Mesothelial cell of epicardium (in vitro differentiated cells): ENCODE measurements around the gene TCEAL4. TPM values are rescaled to one million over a fixed set of nuclear protein-coding genes. Genes with fewer than 3 reads are reported as not detected.

Source experiments
- DNase-seq, 2 experiments: peaks; one replicate each; pipeline ENCODE4 v3.0.0; 2021; ENCODE audit warnings: low spot score in 2 of 2; ENCODE audit not compliant: unreplicated experiment in 2 of 2
- H3K27ac Mint-ChIP-seq: 2 replicates; pipeline ENCODE4 v1.8.0; 2021; ENCODE audit warnings: mixed read lengths
- H3K27me3 Mint-ChIP-seq: 2 replicates; pipeline ENCODE4 v1.8.0; 2021; ENCODE audit warnings: low read depth, mixed read lengths
- H3K36me3 Mint-ChIP-seq: 2 replicates; pipeline ENCODE4 v1.8.0; 2021; ENCODE audit warnings: mixed read lengths
- H3K4me1 Mint-ChIP-seq: 2 replicates; pipeline ENCODE4 v1.8.0; 2021; ENCODE audit warnings: mixed read lengths
- H3K4me3 Mint-ChIP-seq: 2 replicates; pipeline ENCODE4 v1.8.0; 2021; ENCODE audit warnings: mild to moderate bottlenecking, moderate library complexity, mixed read lengths
- H3K9me3 Mint-ChIP-seq: 2 replicates; pipeline ENCODE4 v1.8.0; 2021; ENCODE audit warnings: mixed read lengths
- total RNA-seq: library from RNA; stranded (reverse); gene quantifications from 3 replicates; pipeline ENCODE4 v1.2.1, GENCODE V29; 2021
- TF ChIP-seq, protein P1 (sequence below): fragments of 200-600 bp; sonication (generic); IDR thresholded peaks from one replicate; pipeline ENCODE4 v1.5.0; 2021; ENCODE audit warnings: antibody characterized with exemption; ENCODE audit not compliant: unreplicated experiment

The TCEAL4 gene
- total RNA-seq, 1 donor from 2014 or later: 59.8 TPM

- Mint-ChIP-seq H3K4me1 (peaks cover 10% of the 10 kb centered on the region), H3K4me3 (no peak overlapping the region), H3K36me3 (peaks cover 2% of the 10 kb centered on the region), H3K9me3 (peaks cover 10% of the 10 kb centered on the region), H3K27me3 (no peaks in the 10 kb centered on the region), H3K27ac (no peak overlapping the region)
- TF ChIP-seq, protein P1, sequence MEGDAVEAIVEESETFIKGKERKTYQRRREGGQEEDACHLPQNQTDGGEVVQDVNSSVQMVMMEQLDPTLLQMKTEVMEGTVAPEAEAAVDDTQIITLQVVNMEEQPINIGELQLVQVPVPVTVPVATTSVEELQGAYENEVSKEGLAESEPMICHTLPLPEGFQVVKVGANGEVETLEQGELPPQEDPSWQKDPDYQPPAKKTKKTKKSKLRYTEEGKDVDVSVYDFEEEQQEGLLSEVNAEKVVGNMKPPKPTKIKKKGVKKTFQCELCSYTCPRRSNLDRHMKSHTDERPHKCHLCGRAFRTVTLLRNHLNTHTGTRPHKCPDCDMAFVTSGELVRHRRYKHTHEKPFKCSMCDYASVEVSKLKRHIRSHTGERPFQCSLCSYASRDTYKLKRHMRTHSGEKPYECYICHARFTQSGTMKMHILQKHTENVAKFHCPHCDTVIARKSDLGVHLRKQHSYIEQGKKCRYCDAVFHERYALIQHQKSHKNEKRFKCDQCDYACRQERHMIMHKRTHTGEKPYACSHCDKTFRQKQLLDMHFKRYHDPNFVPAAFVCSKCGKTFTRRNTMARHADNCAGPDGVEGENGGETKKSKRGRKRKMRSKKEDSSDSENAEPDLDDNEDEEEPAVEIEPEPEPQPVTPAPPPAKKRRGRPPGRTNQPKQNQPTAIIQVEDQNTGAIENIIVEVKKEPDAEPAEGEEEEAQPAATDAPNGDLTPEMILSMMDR: no peak
- no peak for DNase-seq
These were observed 41.5 kb downstream of the TCEAL4 start for GRCh38 chrX:103626855-103627254.

DNA sequence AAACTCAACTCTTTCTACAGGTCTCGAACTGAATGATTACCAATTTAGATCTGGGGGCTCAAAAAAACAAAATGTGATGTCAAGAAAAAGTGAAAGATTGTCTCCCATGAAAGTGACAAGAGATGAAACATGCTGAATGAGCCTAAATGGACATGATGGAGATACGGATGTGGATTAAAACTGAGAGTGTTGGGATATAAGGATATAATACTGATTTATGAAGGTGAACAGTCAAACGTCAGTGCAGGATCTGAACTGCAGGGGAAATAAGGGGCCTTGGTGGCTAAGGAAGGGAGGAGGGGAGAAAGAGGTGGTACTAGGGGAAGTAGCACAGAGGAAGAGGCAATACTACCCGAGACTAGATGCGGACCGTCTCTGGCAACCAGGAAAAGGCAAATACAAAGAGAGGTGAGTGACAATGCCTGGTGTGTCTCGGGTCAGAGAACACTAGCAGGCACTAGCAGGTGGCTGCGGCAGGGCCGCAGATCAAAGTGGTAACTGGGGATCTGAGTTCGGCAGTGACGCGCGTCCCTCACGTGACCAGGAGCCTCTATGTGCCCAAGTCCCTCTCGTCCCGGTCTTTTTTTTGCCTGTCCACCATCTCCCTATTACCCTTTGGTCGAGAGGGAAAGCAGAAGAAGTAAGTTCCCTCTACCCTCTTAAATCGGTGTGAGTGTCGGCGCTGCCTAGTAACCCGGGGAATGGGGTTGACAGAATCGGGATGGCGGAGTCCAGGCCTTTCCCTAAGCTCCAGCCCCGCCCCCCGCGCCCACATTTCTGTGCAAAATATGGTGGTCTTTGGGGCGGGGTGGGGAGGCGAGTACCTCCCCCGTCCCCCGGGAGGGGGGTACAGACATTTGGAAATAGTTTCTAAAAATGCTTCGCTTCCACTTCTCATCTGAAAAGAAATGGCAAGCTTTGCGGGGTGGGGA, 43.3 kb downstream of the TCEAL4 start, which contains the start of gene TCEAL1:
TCEAL1 (plus strand) TSS at position 590 of the 932 bp plus-strand sequence. CDS start 942 bp downstream, outside the sequence.
- peak within 1 kb of the TSS; percentile 79 for H3K27ac Mint-ChIP-seq
- H3K9me3 Mint-ChIP-seq: peaks cover 12% of the 10 kb centered on the region
- peaks cover 10% of the 10 kb centered on the region for H3K4me1 Mint-ChIP-seq
- peak in 1 of 2 experiments; percentile 52 for DNase-seq
- TF ChIP-seq, protein P1: no peak
- no peaks in the 10 kb centered on the region for H3K27me3 Mint-ChIP-seq
- H3K36me3 Mint-ChIP-seq: peaks cover 3% of the 10 kb centered on the region
- H3K4me3 Mint-ChIP-seq: peak within 1 kb of the TSS; percentile 79

DNA sequence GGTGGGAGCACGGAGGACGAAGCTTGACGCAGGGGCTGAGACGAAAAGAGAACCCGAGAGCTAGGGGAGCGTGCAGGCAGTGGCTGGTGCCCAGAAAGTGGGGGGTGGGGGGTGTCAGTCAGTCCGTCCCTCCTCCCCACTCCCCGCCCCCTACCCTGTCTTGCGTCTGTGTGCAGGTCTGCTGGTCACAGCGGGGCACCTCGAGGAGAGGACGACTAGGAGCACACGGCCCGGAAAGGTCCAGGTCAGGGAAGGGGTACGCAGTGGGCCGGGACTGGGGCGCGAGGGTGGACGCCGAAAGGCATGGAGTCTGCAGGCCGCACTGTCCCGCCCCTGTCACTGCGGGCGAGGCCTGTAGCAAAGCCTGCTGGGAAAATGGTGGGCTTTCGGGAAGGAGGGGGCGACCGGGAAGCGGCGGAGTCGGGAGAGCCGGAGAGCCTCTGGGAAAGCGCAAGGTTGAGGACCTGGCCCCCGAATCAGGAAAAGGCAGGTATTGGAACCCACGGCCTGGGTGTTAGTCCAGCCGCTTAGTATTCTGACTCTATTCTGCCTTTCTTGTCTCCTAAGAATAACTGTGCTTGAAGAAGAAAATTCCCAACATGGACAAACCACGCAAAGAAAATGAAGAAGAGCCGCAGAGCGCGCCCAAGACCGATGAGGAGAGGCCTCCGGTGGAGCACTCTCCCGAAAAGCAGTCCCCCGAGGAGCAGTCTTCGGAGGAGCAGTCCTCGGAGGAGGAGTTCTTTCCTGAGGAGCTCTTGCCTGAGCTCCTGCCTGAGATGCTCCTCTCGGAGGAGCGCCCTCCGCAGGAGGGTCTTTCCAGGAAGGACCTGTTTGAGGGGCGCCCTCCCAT, 44.2 kb downstream of the TCEAL4 start:
- peak in 1 of 2 experiments; percentile 68 for DNase-seq
- Mint-ChIP-seq H3K27me3 (no peaks in the 10 kb centered on the region), H3K36me3 (peaks cover 3% of the 10 kb centered on the region), H3K4me1 (peaks cover 10% of the 10 kb centered on the region), H3K4me3 (peak overlapping the region; percentile 79), H3K27ac (peak overlapping the region; percentile 79), H3K9me3 (peaks cover 12% of the 10 kb centered on the region)
- TF ChIP-seq, protein P1: no peak

GRCh38 chrX:103630171-103630511, 44.8 kb downstream of the TCEAL4 start:
- Mint-ChIP-seq H3K36me3 (peaks cover 3% of the 10 kb centered on the region), H3K27me3 (no peaks in the 10 kb centered on the region), H3K4me3 (peak overlapping the region; percentile 79), H3K27ac (peak overlapping the region; percentile 79), H3K9me3 (peaks cover 12% of the 10 kb centered on the region), H3K4me1 (peaks cover 10% of the 10 kb centered on the region)
- TF ChIP-seq, protein P1: no peak
- no peak for DNase-seq

DNA sequence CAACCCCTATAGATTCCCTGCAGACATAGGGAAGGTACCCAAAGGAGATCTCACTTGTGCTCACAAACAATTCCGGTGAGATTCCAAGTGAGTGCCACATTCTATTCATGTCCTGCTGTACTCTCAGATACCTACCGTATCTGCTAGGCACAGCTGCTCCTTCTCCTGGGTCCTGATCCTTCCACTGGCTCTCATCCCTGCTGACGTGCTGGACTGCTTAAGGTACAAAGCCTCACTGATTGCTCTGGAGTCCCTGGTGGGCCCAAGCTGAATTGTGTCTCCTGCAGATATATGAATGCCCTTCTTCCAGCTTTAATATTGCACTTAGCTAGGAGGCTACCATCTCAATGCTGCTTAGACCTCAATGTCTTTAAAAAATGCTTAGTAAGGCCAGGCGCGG, 45.8 kb downstream of the TCEAL4 start:
- Mint-ChIP-seq H3K27me3 (no peaks in the 10 kb centered on the region), H3K4me1 (peaks cover 10% of the 10 kb centered on the region), H3K9me3 (peaks cover 9% of the 10 kb centered on the region), H3K27ac (no peak overlapping the region), H3K4me3 (no peak overlapping the region), H3K36me3 (peaks cover 3% of the 10 kb centered on the region)
- no peak for DNase-seq
- TF ChIP-seq, protein P1: no peak
